Measurements from ENCODE around the gene UQCR11. TPM values are rescaled to one million over a fixed set of nuclear protein-coding genes. Genes with fewer than 3 reads are reported as not detected.

UQCR11 gene
- total and polyA plus RNA-seq, 2 of the 4 experiments (the other 2 are of a cell fraction) = 29.2 to 177 TPM

- no peak overlapping the region for H3K4me2 ChIP-seq (ENCODE audit: low read depth, low read length)
- H2AFZ ChIP-seq (replicated peaks; ENCODE audit: low read length, poor library complexity) = no peak overlapping the region
- no peak overlapping the region for H2BK15ac ChIP-seq (ENCODE audit: low read depth, low read length)
- peaks cover 3% of the 10 kb centered on the region; the same call in 1 of the 2 replicates for H3K4me1 ChIP-seq (ENCODE audit: control insufficient read depth, insufficient read depth, low read length)
- dilution Hi-C loops (cut with HindIII; ENCODE audit: low sequenced_read_pairs, unreplicated experiment) (no loop called here), in situ Hi-C loops (cut with MboI; ENCODE audit: low sequenced_read_pairs) (no loop called here), intact Hi-C loops (cut with micrococcal nuclease) (no loop called here)
- H2AK5ac ChIP-seq (ENCODE audit: low read depth, low read length) = no peak overlapping the region
- H2BK5ac ChIP-seq (ENCODE audit: low read depth, low read length, poor library complexity, severe bottlenecking) = no peak overlapping the region
- no peak overlapping the region for H3K14ac ChIP-seq (replicated peaks; ENCODE audit: low read depth, low read length)
- no peak overlapping the region for H4K91ac ChIP-seq (ENCODE audit: insufficient read depth, low read depth, low read length)
- H3K36me3 ChIP-seq (ENCODE audit: control insufficient read depth, insufficient read depth, low read length) = peaks cover 52% of the 10 kb centered on the region
- H2BK120ac ChIP-seq (ENCODE audit: low read depth, low read length) = no peak overlapping the region
- no peaks in the 10 kb centered on the region for H3K27me3 ChIP-seq (ENCODE audit: control insufficient read depth, insufficient read depth, low read length)
- H3K9me3 ChIP-seq (ENCODE audit: control insufficient read depth, insufficient read depth, low read length) = no peaks in the 10 kb centered on the region
- no peak overlapping the region for H3K18ac ChIP-seq (ENCODE audit: low read depth, low read length)
- ChIA-PET POLR2A (ENCODE audit: unreplicated experiment) (no interaction called here), CTCF (no interaction called here)
- H4K8ac ChIP-seq (ENCODE audit: low read depth in 2 of 2, low read length in 2 of 2) = no peak overlapping the region
- no peak for DNase-seq
- H3K4me3 ChIP-seq (ENCODE audit: insufficient read depth, low read depth, low read length) = no peak overlapping the region
- H3K27ac ChIP-seq (ENCODE audit: insufficient read depth, low read length) = no peak overlapping the region
- no peak overlapping the region for H3K4ac ChIP-seq (ENCODE audit: low read depth, low read length)
- H2AK9ac ChIP-seq (replicated peaks; ENCODE audit: low read depth, low read length, poor library complexity) = peak overlapping the region; percentile 42
- WGBS, 2 experiments (ENCODE audit: extremely low coverage in 2 of 2, insufficient read length in 1 of 2) = no CpG with 5 or more reads among the region's 29 CpGs
- no peak overlapping the region for H2BK20ac ChIP-seq (ENCODE audit: low read depth, low read length)
- TF ChIP-seq MAZ (IDR thresholded peaks at IDR 0.05; ENCODE audit: borderline replicate concordance, low read depth, low read length) (no peak), BHLHE40 (IDR thresholded peaks at IDR 0.05; ENCODE audit: low read depth, low read length) (no peak)
- no peak overlapping the region for H3K23ac ChIP-seq (ENCODE audit: low read depth, low read length)
- no peak overlapping the region for H3K56ac ChIP-seq (ENCODE audit: extremely low read depth, insufficient read depth, low read length)
- no peak for ATAC-seq (ENCODE audit: low read depth)
- H3K9me1 ChIP-seq (ENCODE audit: insufficient read depth, low read length) = no peaks in the 10 kb centered on the region
- H3K9ac ChIP-seq (ENCODE audit: low read depth, low read length) = no peak overlapping the region
- H4K20me1 ChIP-seq (ENCODE audit: insufficient read depth, low read length) = peaks cover 51% of the 10 kb centered on the region
- BruUV-seq (replicated peaks) = no TSS peak
- H3K79me1 ChIP-seq (ENCODE audit: low read depth in 1 of 2, low read length in 2 of 2) = peaks cover 28 to 87% of the 10 kb centered on the region in 2 experiments
- no peak overlapping the region for H4K5ac ChIP-seq (ENCODE audit: low read depth, low read length)
Observed at GRCh38 chr19:1646659-1647453, 41.6 kb upstream of the UQCR11 start.

Measured in IMR-90 (cell line).